Ammon's horn (tissue), 1 donor: Measurements from ENCODE around the gene ZNF423.

Source experiments
- DNase-seq: peaks from one replicate; pipeline ENCODE4 v3.0.0-alpha.2; 2016; ENCODE audit warnings: low spot score

The ZNF423 gene

GRCh38 chr16:49552313-49552928 is 303.5 kb downstream of the ZNF423 start:
- DNase-seq = no peak

- no peak for DNase-seq
These were observed 305.2 kb downstream of the ZNF423 start for GRCh38 chr16:49550666-49551065.

GRCh38 chr16:49550140-49550539 is 305.8 kb downstream of the ZNF423 start:
- DNase-seq = no peak

GRCh38 chr16:49548325-49548970 is 307.5 kb downstream of the ZNF423 start:
- DNase-seq = no peak

GRCh38 chr16:49547448-49547847 is 308.5 kb downstream of the ZNF423 start:
- DNase-seq = no peak

GRCh38 chr16:49546735-49547134 is 309.2 kb downstream of the ZNF423 start:
- no peak for DNase-seq

- DNase-seq = no peak
These were observed 310.0 kb downstream of the ZNF423 start for GRCh38 chr16:49545741-49546448.

GRCh38 chr16:49545243-49545642 is 310.7 kb downstream of the ZNF423 start:
- DNase-seq = no peak

- no peak for DNase-seq
These were observed 311.1 kb downstream of the ZNF423 start for GRCh38 chr16:49544828-49545227.

GRCh38 chr16:49543631-49543946 is 312.3 kb downstream of the ZNF423 start:
- DNase-seq = no peak

- no peak for DNase-seq
These were observed 312.8 kb downstream of the ZNF423 start for GRCh38 chr16:49542946-49543630.

GRCh38 chr16:49542391-49542891 is 313.5 kb downstream of the ZNF423 start:
- DNase-seq = no peak

- no peak for DNase-seq
These were observed 315.1 kb downstream of the ZNF423 start for GRCh38 chr16:49540836-49541235.

GRCh38 chr16:49539758-49540157 is 316.2 kb downstream of the ZNF423 start:
- no peak for DNase-seq

GRCh38 chr16:49537924-49538459 is 317.9 kb downstream of the ZNF423 start:
- DNase-seq = no peak

- DNase-seq = no peak
These were observed 320.9 kb downstream of the ZNF423 start for GRCh38 chr16:49534901-49535610.

GRCh38 chr16:49533422-49533821 is 322.5 kb downstream of the ZNF423 start:
- no peak for DNase-seq

- DNase-seq = no peak
These were observed 323.0 kb downstream of the ZNF423 start for GRCh38 chr16:49532873-49533272.

GRCh38 chr16:49531931-49532840 is 323.7 kb downstream of the ZNF423 start:
- DNase-seq = no peak

- no peak for DNase-seq
These were observed 324.5 kb downstream of the ZNF423 start for GRCh38 chr16:49531425-49531824.
